Measurements from ENCODE around the gene ARHGAP31.

ARHGAP31 gene

GRCh38 chr3:119360736-119361462 is 66.7 kb downstream of the ARHGAP31 start:
- CTCF ChIA-PET = interaction anchor here (0.6 kb wide), 1 partner anchor 52 kb away, joined by 3 read pairs; no protein-coding TSS in a partner anchor
- DNase-seq (ENCODE audit: low spot score) = no peak
- POLR2A ChIA-PET (ENCODE audit: low non-redundant PET) = no interaction called here
- H3K27ac ChIP-seq = no peak overlapping the region
- no peak for TF ChIP-seq CTCF (conservative IDR thresholded peaks at IDR 0.05; ENCODE audit: low read depth)

- no peak for DNase-seq (ENCODE audit: low spot score)
- CTCF ChIA-PET = interaction anchor here (0.6 kb wide), 1 partner anchor 478 kb away, joined by 3 read pairs; no protein-coding TSS in a partner anchor
- POLR2A ChIA-PET (ENCODE audit: low non-redundant PET) = no interaction called here
- no peak overlapping the region for H3K27ac ChIP-seq
- no peak for TF ChIP-seq CTCF (conservative IDR thresholded peaks at IDR 0.05; ENCODE audit: low read depth)
Observed at GRCh38 chr3:119362010-119362409, 67.8 kb downstream of the ARHGAP31 start.

GRCh38 chr3:119362940-119363725 is 69.0 kb downstream of the ARHGAP31 start:
- CTCF ChIA-PET = no interaction called here
- no peak for DNase-seq (ENCODE audit: low spot score)
- no peak for TF ChIP-seq CTCF (conservative IDR thresholded peaks at IDR 0.05; ENCODE audit: low read depth)
- POLR2A ChIA-PET (ENCODE audit: low non-redundant PET) = no interaction called here
- H3K27ac ChIP-seq = no peak overlapping the region

GRCh38 chr3:119364401-119364800 is 70.2 kb downstream of the ARHGAP31 start:
- no peak for DNase-seq (ENCODE audit: low spot score)
- POLR2A ChIA-PET (ENCODE audit: low non-redundant PET) = no interaction called here
- no peak for TF ChIP-seq CTCF (conservative IDR thresholded peaks at IDR 0.05; ENCODE audit: low read depth)

GRCh38 chr3:119365418-119365817 is 71.2 kb downstream of the ARHGAP31 start:
- no peak for DNase-seq (ENCODE audit: low spot score)
- CTCF ChIA-PET = no interaction called here

More at GRCh38 chr3:119364401-119364800, 70.2 kb downstream of the ARHGAP31 start:
- H3K27ac ChIP-seq = no peak overlapping the region
- CTCF ChIA-PET = no interaction called here

More at GRCh38 chr3:119365418-119365817, 71.2 kb downstream of the ARHGAP31 start:
- POLR2A ChIA-PET (ENCODE audit: low non-redundant PET) = no interaction called here
- no peak for TF ChIP-seq CTCF (conservative IDR thresholded peaks at IDR 0.05; ENCODE audit: low read depth)
- H3K27ac ChIP-seq = no peak overlapping the region

Measured in RWPE1 (cell line).